WI38 (cell line): ENCODE measurements around the gene IGFBP1.
"Not testable (repeated sequence)": the region's sequence is repeated elsewhere in the genome, so short reads cannot be mapped to it uniquely, and the experiment has no call there.

Experiments used
- H3K4me3 ChIP-seq: 2 replicates; pipeline ENCODE4 v1.5.1; 2011; ENCODE audit warnings: low read depth, mild to moderate bottlenecking, control low read depth, low read length
- TF ChIP-seq, protein P1 (sequence below): IDR thresholded peaks from 2 replicates; pipeline ENCODE4 v1.5.1; 2012; ENCODE audit warnings: low read depth, mild to moderate bottlenecking, control low read depth, low read length

The IGFBP1 gene

DNA sequence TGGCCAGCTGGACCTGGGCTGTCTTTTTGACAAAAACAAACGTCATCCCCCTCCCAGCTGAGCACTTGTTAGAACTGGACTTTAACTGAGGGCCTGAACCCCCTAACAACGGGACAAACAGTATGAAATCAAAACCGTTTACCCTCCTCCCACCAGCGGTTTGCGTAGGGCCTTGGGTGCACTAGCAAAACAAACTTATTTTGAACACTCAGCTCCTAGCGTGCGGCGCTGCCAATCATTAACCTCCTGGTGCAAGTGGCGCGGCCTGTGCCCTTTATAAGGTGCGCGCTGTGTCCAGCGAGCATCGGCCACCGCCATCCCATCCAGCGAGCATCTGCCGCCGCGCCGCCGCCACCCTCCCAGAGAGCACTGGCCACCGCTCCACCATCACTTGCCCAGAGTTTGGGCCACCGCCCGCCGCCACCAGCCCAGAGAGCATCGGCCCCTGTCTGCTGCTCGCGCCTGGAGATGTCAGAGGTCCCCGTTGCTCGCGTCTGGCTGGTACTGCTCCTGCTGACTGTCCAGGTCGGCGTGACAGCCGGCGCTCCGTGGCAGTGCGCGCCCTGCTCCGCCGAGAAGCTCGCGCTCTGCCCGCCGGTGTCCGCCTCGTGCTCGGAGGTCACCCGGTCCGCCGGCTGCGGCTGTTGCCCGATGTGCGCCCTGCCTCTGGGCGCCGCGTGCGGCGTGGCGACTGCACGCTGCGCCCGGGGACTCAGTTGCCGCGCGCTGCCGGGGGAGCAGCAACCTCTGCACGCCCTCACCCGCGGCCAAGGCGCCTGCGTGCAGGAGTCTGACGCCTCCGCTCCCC is at the start of gene IGFBP1:
Gene IGFBP1, plus strand, starts transcription at position 304 of the 808 bp plus-strand sequence. Its CDS starts 165 bp downstream, at position 469.
- TF ChIP-seq, protein P1, sequence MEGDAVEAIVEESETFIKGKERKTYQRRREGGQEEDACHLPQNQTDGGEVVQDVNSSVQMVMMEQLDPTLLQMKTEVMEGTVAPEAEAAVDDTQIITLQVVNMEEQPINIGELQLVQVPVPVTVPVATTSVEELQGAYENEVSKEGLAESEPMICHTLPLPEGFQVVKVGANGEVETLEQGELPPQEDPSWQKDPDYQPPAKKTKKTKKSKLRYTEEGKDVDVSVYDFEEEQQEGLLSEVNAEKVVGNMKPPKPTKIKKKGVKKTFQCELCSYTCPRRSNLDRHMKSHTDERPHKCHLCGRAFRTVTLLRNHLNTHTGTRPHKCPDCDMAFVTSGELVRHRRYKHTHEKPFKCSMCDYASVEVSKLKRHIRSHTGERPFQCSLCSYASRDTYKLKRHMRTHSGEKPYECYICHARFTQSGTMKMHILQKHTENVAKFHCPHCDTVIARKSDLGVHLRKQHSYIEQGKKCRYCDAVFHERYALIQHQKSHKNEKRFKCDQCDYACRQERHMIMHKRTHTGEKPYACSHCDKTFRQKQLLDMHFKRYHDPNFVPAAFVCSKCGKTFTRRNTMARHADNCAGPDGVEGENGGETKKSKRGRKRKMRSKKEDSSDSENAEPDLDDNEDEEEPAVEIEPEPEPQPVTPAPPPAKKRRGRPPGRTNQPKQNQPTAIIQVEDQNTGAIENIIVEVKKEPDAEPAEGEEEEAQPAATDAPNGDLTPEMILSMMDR: no peak
- H3K4me3 ChIP-seq: peak within 1 kb of the TSS; percentile 49

DNA sequence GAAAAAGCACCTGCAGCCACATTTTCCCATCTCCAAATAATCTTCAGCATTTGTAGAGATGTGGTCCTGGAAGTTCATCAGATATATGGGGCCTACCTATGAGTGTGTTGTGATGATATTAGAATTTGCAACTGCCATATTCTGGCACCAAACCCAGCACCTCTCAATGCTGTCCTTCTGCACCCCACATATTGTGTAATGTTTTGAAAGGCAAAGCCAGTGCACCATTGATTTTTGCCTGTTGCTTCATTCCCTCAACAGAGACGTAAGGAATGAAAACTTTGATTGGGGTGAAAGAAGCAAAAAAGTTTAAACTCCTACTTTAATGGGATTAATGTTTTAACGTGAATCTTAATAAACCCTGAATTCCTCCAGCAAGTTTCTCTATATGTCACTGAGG is 49.4 kb upstream of the IGFBP1 start:
- not testable (repeated sequence) for H3K4me3 ChIP-seq

- H3K4me3 ChIP-seq: not testable (repeated sequence)
Observed at GRCh38 chr7:45841926-45842717, 46.2 kb upstream of the IGFBP1 start.

GRCh38 chr7:45846536-45846935 is 41.8 kb upstream of the IGFBP1 start:
- H3K4me3 ChIP-seq: not testable (repeated sequence)

GRCh38 chr7:45848734-45849133 is 39.6 kb upstream of the IGFBP1 start:
- not testable (repeated sequence) for H3K4me3 ChIP-seq

- not testable (repeated sequence) for H3K4me3 ChIP-seq
Observed at GRCh38 chr7:45852984-45853383, 35.3 kb upstream of the IGFBP1 start.

- H3K4me3 ChIP-seq: not testable (repeated sequence)
Observed at GRCh38 chr7:45853491-45853890, 34.8 kb upstream of the IGFBP1 start.

DNA sequence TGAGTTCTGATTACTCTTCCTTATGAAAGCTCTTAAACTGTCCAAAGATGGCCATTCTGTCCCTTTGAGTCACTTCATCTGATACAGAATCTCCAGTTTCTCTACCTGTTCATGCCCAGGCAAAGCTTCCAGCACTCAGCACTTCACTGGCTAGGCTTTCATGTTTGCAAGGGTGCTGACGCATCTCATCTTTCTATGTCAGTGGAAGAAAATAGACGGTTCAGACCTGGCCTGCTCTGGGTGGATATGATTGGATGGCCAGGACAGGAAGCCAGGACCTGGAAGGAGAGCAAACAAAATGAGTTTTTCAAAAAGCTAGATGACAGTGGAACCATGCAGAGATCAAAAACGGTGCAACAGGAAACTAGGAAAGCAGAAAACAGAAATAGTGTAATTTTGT is 32.6 kb upstream of the IGFBP1 start:
- H3K4me3 ChIP-seq: not testable (repeated sequence)

DNA sequence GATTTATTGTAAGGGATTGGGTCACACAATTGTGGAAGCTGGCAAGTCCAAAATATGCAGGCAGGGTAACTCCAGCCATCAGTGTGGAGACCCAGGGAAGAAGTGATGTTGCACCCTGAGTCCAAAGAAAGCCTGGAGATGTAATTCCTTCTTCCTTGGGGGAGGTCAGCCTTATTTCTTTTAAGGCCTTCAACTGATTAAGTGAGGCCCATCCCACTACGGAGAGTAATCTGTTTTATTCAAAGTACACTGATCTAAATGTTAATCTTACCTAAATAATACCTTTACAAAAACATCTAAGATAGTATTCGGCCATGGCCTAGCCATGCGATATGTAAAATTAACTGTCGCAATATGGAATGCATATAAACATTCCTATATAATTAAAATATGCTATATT is 31.4 kb upstream of the IGFBP1 start:
- H3K4me3 ChIP-seq: not testable (repeated sequence)

DNA sequence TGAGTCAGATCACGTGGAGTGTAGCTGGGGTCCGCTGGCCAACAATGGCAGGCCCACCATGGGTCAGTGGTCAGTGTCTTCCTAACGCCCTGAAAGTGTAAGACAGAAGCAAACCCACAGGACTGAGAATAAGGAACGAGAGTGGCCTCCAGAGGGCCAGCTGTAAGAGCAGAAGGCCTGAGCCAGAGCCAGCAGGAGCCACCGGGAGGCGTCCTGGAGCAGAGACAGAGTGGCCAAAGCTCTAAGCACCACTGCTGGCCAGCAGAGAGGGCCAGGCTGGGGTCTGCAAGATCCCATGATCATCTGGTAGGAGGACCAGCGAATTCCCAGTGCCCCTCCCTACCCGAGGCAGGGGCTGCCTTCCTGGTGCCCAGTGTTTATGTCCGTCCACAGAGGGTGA is 24.6 kb upstream of the IGFBP1 start:
- no peak overlapping the region for H3K4me3 ChIP-seq
- TF ChIP-seq, protein P1: peak; percentile 16; the same call in 1 of the 2 replicates

GRCh38 chr7:45865594-45866410 is 22.5 kb upstream of the IGFBP1 start:
- no peak overlapping the region for H3K4me3 ChIP-seq

More at GRCh38 chr7:45865594-45866410, 22.5 kb upstream of the IGFBP1 start:
- TF ChIP-seq, protein P1: no peak
